HepG2 (cell line): Measurements from ENCODE around the gene DHFR. TPM values are rescaled to one million over a fixed set of nuclear protein-coding genes. Genes with fewer than 3 reads are reported as not detected.

Experiments
- ARID3A ChIP-seq: IDR thresholded peaks from 2 replicates; pipeline ENCODE4 v1.6.1; 2012; ENCODE audit warnings: low read depth, low read length, improper control_type of control experiment
- DMAP1 ChIP-seq: IDR thresholded peaks from 2 replicates; pipeline ENCODE4 v1.6.1; 2016
- FOSL2 ChIP-seq: sonication (generic); formaldehyde crosslinking; IDR thresholded peaks from 2 replicates; pipeline ENCODE4 v1.4.0; 2020; ENCODE audit warnings: missing genetic modification reagents
- FOXP1 ChIP-seq, 2 experiments: fragments of 450-650 bp in 1 of 2; IDR thresholded peaks; 2 replicates each; pipeline ENCODE4 v1.6.1; 2017 to 2018; ENCODE audit warnings: antibody characterized with exemption in 1 of 2
- HCFC1 ChIP-seq: fragments of 150-350 bp; IDR thresholded peaks from 2 replicates; pipeline ENCODE4 v1.6.1; 2014; ENCODE audit warnings: low read depth, low read length
- MIER2 ChIP-seq: IDR thresholded peaks from 2 replicates; pipeline ENCODE4 v1.6.1; 2016; ENCODE audit warnings: missing biosample characterization, missing genetic modification reagents
- MTA1 ChIP-seq: sonication (generic); formaldehyde crosslinking; IDR thresholded peaks from 2 replicates; pipeline ENCODE4 v1.4.0; 2020; ENCODE audit warnings: missing genetic modification reagents, mild to moderate bottlenecking, borderline replicate concordance
- MXI1 ChIP-seq: IDR thresholded peaks from 3 replicates; pipeline ENCODE4 v1.6.1; 2012; ENCODE audit warnings: low read depth, low read length, inconsistent platforms, borderline replicate concordance
- NR2F2 ChIP-seq: IDR thresholded peaks from 2 replicates; pipeline ENCODE4 v1.6.1; 2012; ENCODE audit warnings: low read depth, inconsistent platforms, borderline replicate concordance
- ZNF451 ChIP-seq: sonication (generic); formaldehyde crosslinking; IDR thresholded peaks from 2 replicates; pipeline ENCODE4 v1.5.0; 2020; ENCODE audit warnings: mild to moderate bottlenecking, missing genetic modification reagents
- ZNF563 ChIP-seq: sonication (generic); formaldehyde crosslinking; IDR thresholded peaks from 2 replicates; pipeline ENCODE4 v1.8.0; 2022; ENCODE audit warnings: mild to moderate bottlenecking, moderate library complexity, missing genetic modification reagents
- ZNF768 ChIP-seq: sonication (generic); formaldehyde crosslinking; IDR thresholded peaks from 2 replicates; pipeline ENCODE4 v1.4.0; 2020; ENCODE audit warnings: missing genetic modification reagents
- ZNF83 ChIP-seq: sonication (generic); formaldehyde crosslinking; IDR thresholded peaks from 2 replicates; pipeline ENCODE4 v1.4.0; 2020; ENCODE audit warnings: missing genetic modification reagents, mild to moderate bottlenecking, borderline replicate concordance
- polyA plus RNA-seq, 8 experiments: library from polyadenylated mRNA; depleted of rRNA in 3 of 8; stranded (reverse) in 7 of 8; unstranded in 1 of 8; fragments of >200 nt; fragmentation: Illumina TruSeq in 4 of 8; extraction: Trizol in 4 of 8; gene quantifications; 2 replicates each; pipeline versions ENCODE4 v1.2.1 to v1.2.3, GENCODE V29; 2011 to 2016; ENCODE audit warnings: low read depth in 4 of 8, missing spikeins in 1 of 8, mixed read lengths in 1 of 8; ENCODE audit not compliant: insufficient read depth in 1 of 8
- total RNA-seq, 5 experiments: library from RNA; depleted of rRNA; stranded (reverse); fragments of >200 nt; fragmentation: Illumina TruSeq; extraction: Trizol; gene quantifications; 2 replicates each; pipeline ENCODE4 v1.2.3, GENCODE V29; 2016; ENCODE audit warnings: low read depth in 1 of 5

The DHFR gene
- total and polyA plus RNA-seq, 2 of the 13 experiments (the other 11 are each of a cell fraction or from before 2014, with no cell fraction given), result 22.8 to 59.0 TPM

GRCh38 chr5:80668016-80668969, 13.5 kb upstream of the DHFR start (continued):
- TF ChIP-seq ARID3A (no peak), MXI1 (peak; percentile 13; the same call in 1 of the 3 replicates), FOXP1 (IDR thresholded peaks at IDR 0.05) (no peak), FOXP1 (CRISPR knock-in tag; IDR thresholded peaks at IDR 0.05) (no peak), NR2F2 (no peak), HCFC1 (no peak), ZNF451 (CRISPR knock-in tag) (no peak), MIER2 (CRISPR knock-in tag) (no peak), ZNF83 (CRISPR knock-in tag) (no peak), ZNF563 (0 out of 2 replicates have a peak, but pooled peaks have one; percentile 9), DMAP1 (CRISPR knock-in tag) (no peak), FOSL2 (CRISPR knock-in tag) (0 out of 2 replicates have a peak, but pooled peaks have one; percentile 20), MTA1 (CRISPR knock-in tag) (peak; percentile 71; the same call in 1 of the 2 replicates), ZNF768 (CRISPR knock-in tag) (peak; percentile 76; the same call in 1 of the 2 replicates)
- TF ChIP-seq, all 625 proteins: peak for 31
